Activated gamma-delta T cell (primary cell): Measurements from ENCODE around the gene TP53I11.

Experiments
- DNase-seq: peaks from one replicate; lab custom pipeline; 2025; lab: John Stamatoyannopoulos, UW
- total RNA-seq, 2 donors: gene quantifications; one replicate each; lab custom pipeline; 2026; lab: John Stamatoyannopoulos, UW

Gene TP53I11, protein sequence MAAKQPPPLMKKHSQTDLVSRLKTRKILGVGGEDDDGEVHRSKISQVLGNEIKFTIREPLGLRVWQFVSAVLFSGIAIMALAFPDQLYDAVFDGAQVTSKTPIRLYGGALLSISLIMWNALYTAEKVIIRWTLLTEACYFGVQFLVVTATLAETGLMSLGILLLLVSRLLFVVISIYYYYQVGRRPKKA
- total RNA-seq = 10.1 to 34.2 reads per million in 2 donors

DNA sequence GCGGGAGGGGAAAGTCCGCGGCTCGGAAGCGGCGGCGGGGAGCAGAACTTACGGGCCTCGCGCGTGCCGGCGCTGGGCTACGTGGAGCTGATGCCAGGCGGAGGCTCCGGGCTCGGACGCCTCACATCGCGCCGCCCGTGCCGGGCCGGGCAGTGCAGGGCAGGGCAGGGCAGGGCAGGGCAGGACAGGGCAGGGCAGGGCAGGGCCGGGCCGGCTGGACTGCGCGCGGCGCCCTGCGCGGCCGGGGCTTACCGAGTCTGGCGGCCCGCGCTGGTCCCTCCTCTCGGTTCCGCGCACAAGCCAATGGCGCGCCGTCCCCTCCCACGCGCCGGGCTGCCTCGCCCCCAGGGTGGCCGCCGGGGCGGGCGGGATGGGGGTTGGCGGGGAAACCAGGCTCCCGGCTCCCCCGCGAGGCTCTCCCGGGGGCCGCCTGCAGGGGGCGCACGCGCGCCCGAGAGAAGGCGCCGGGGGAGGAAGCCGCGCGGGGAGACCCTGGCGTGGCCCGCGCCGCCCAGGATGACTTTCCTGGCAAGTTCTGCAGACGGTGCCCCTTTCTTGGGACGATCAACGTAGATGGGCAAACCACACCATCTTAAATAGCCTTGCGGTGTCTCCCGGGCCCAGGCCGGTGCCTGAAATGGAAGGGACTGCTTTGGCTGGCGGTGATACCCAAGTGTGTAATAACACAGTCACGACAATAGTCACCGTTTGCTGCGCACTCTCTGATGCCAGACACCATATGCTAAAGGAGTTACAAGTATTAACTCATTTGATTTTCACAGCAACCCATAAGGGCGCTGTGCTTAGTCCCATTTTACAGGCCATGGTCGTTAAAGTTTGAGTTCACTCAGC is at the start of gene TP53I11:
Gene TP53I11 (minus strand): TSS at position 259 of the 852 bp plus-strand sequence. CDS start 12,548 bp downstream, outside the sequence.
- peak; percentile 55 for DNase-seq

DNA sequence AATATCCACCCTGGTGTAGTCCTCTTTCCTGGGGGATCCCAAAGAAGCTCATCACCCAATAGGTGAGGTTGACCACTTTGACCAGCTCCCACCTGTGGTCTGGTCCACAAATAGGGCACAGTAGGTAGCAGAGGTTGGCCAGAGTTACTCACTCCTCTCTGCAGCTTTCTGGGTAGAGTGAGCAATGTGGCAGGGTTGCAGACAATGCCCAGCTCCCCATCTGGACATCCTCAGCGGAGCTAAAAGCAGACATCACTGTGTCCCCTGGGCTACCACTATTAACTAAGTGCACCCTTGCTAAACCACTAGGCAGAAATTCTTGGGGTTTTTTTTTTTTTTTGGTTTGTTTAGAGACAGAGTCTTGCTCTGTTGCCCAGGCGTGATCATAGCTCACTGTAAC is 48.4 kb upstream of the TP53I11 start:
- no peak for DNase-seq

GRCh38 chr11:44998051-44998450 is 47.4 kb upstream of the TP53I11 start:
- no peak for DNase-seq

DNA sequence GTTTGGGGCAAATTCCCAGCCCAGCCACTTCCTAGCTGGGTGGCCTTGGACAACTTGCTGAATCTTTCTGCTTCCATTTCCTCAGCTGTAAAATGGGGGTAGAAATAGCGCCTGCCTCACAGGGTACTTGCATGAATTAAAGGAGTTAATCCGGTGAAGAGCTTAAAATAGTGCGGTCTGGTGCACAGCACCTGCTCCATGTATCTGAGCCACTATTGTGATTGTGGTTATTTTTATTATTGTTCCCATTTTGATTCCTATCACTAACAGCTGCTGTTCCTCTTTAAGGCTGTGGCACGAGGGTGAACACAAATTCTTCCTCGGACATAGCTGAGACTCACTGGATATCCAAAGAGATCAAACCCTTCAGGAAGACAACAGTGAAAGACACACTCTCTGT is 46.9 kb upstream of the TP53I11 start:
- no peak for DNase-seq

GRCh38 chr11:44994753-44995152 is 44.1 kb upstream of the TP53I11 start:
- DNase-seq = no peak

GRCh38 chr11:44993971-44994704 is 43.5 kb upstream of the TP53I11 start:
- no peak for DNase-seq

GRCh38 chr11:44992774-44993173 is 42.1 kb upstream of the TP53I11 start:
- no peak for DNase-seq

DNA sequence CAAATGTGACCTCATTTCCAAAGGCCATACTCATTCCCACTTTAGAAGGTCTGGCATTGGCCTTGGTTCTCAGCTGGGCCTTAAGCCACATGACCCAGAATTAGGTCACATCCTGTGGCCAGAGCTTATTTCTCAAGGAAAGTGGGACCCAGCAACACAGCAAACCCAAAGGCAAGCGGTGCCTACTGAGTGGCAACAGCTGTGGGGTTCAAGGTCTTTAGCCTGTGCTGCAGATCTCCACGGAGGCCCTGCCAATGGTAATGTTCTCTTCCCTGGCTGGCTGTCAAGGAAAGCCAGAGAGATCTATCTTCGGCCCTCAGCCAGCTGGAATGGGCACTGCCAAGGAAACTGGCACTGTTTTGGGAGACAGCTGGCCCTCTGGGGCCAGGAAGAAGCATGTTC is 41.5 kb upstream of the TP53I11 start:
- no peak for DNase-seq

- DNase-seq = no peak
Observed at GRCh38 chr11:44990665-44991064, 40.0 kb upstream of the TP53I11 start.

DNA sequence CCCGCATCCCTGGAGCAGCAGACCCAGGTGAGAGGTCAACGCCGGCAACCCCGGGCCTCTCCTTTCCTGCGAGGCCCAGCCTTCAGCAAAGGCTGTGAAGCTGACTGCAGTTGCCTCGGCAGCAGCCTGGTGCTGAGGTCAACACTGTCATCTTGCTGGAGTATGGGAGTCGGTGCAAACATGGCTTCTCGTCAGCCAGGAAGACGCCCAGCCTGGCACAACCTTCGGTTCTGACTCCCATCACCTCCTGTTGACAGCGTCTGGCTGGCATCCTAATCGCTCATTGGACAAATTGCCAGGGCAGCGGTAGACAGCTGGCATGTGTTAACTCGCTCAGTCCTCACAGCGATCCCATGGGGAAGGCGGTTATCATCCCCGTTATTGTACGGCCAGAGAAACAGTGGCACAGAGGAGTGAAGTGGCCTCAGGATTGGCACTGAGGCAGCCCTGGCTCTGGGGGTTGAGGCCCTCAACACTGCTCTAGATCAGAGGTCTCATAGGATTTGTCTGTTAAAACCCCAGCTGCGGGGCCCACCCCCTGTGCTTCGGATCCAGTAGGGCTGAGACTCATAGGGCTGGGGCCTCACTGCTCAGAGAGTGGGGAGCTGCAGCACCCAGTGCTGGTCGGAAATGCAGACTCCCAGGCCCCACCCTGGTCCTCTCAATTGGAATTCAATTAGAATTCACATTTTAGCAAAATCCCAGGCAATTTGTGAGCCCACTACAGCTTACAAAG is 39.3 kb upstream of the TP53I11 start:
- no peak for DNase-seq

GRCh38 chr11:44988981-44989635 is 38.4 kb upstream of the TP53I11 start:
- no peak for DNase-seq

DNA sequence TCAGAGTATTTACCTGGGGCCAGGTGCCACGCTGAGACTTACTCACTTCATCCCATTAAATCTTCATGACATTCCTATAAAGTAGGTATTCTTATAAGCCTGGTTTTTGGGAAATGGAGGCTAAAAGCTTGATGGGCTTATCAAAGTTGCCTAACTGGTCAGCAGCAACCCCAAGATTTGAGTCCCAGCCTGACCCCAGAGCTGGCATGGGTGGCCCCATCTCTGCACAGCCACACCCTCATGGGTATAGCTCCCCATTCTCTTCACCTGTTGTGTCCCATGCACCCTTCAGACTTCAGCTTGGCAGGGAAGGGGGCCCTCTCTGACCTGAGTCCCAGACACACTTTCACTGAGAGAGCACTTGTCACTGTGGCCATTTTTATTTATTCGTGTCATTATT is 37.4 kb upstream of the TP53I11 start:
- DNase-seq = no peak

DNA sequence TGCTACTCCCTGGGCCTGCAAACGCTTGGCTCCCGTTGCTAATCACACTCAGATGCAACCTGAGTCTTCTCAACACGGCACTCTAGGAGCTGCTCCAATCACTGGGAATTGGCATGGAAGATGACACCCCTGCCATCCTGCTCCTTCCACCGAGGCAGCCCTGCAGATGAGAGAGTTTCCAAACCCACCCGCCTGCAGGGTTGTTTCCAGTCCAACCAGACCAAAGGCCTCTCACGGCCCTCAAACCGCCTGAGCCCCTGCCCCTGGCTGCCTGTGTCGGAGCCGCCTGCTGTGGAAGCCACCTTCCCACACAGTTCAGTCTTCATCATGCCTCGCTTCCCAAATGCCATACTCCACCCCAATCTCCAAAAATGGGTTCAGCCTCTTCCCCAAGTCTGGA is 36.8 kb upstream of the TP53I11 start:
- no peak for DNase-seq

GRCh38 chr11:44986315-44986714 is 35.6 kb upstream of the TP53I11 start:
- DNase-seq = no peak

DNA sequence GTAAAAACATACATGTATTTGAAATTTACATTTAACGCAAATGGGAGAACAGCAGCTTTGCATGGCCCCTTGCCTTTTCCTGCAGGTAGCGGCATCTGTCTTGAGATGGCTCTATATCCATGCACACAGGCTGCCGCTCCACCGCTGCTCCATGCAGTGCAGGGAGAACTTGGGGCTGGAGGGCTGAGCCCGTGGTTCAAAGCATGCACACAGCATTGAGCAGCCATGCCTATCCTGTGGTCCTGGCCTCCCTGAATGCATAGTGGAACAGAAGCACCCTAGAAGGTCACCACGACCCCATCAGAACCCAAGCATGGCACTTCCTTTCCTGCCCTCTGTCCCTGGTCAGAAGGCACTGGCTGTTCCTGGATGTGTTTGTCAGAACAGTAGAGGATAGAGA is 35.0 kb upstream of the TP53I11 start:
- no peak for DNase-seq

- no peak for DNase-seq
Observed at GRCh38 chr11:44983786-44984185, 33.1 kb upstream of the TP53I11 start.

DNA sequence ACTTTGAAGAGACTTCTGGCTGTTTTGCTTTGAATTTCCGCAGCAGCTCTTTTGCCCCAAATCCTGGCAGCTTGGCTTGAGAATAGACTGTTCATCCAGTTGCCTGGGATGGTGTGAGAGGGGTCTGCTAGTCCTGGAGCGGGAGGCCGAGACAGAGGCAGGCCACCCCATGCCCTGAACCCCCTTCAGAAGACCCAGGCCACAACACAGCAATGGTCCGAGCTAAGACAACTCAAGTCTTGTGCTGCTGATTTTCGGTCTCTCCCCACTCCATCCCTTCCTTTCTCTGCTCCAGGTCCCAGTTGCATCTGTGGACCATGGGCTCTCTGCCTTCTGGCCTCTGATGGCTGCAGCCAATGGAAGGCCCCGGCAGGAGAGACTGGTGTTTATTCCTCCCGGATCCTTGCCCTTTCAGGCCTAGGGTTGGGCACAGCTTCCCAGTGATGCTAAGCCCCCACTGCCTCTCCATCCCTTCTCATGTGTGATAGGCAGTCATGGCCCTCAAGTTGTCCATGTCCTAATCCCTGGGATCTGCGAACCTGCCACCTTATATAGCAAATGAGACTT is 31.9 kb upstream of the TP53I11 start:
- DNase-seq = no peak

DNA sequence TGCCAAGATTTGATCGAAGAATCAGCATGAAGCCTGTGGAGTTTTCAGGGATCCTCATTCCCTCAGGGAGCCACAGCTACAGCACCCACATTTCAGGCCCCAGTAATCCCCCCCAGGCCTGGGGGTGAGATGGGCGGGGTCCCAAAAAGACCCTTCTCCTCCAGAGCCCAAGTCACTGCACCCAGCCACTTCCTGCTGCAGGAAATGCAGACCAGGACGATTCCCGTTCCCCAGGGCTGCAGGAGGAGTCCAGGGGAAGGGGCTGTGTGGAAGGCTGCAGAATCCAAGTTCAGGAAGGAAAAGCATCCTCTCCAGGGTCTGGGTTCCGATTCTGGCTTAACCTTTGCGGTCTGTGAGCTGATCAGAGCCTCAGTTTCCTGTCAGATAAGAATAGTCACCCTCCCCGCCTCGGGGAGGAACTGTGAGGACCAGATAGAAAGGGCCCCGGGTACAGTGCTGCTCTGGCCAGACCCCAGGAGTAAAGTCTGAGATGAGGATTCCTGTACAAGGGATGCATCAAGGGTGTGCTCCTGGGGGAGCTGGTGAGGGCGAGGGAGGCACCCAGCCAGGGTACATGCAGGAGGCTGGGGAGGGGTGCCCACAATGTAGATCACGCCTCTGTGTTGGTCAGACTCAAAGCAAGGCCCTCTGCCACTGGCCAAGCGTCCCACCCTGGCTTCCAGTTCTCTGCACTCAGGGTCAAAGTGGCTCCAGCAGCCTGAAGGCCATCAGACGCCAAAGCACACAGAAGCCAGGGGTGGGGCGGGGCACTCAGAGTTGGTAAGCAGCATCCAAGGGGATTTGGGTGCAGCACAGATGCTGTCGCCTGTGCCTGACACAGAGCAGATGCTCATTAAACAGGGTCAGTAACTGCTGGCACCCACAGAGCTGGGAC is 30.1 kb upstream of the TP53I11 start:
- no peak for DNase-seq

DNA sequence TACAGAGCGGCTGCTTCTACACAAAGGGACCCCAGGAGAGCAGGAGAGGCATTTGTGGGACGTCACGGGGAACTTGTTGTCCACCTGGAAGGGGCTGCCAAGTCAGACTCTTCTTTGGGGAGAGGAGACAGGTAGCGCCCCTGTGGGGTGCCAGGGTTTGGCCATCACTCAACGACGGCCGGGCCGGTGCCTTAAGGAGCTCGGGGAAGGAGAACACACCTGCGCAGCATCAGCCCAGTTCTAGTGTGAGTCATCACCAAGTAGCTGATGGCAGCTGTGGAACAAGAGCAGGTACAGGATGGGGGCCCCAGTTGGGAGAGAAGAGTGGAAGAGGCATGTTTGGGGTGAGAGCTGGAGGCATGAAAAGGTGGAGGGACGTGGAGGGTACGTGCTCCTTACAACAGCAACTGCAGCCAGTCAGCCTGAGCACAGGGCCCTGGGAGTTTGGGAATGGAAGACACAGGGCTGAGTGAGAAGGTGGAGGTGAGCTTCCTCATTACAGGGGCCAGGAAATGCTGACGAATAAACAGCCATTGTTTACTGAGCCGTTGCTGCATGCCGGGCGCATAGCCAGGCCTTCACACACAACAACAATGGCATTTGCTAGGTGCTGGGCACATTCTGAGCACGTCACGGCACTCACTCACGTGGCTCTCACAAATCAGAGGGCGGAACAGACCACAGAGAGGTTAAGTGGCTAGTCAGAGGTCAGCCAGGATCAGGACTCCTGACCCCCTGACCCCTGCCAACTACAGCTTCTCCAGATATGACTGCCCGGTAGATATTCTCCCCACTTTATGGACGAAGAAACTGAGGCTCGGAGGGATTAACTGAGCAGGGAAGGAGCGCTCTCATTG is 29.1 kb upstream of the TP53I11 start:
- no peak for DNase-seq
